Breast epithelium (tissue), 3 donors: ENCODE results near the gene ASIC3.

Source experiments
- POLR2AphosphoS5 ChIP-seq, 3 donors: sonication (generic); formaldehyde crosslinking; IDR thresholded peaks; one replicate each; pipeline ENCODE4 v1.6.1; 2017; ENCODE audit warnings: antibody characterized with exemption in 3 of 3
- TF ChIP-seq, protein P1 (sequence below), 3 donors: fragments of 450-650 bp; IDR thresholded peaks; one replicate each; pipeline ENCODE4 v1.5.1; 2016 to 2017; ENCODE audit warnings: antibody characterized with exemption in 3 of 3, mild to moderate bottlenecking in 3 of 3, moderate library complexity in 3 of 3

- TF ChIP-seq POLR2AphosphoS5 (IDR thresholded peaks at IDR 0.05), result no peak
- TF ChIP-seq, protein P1, sequence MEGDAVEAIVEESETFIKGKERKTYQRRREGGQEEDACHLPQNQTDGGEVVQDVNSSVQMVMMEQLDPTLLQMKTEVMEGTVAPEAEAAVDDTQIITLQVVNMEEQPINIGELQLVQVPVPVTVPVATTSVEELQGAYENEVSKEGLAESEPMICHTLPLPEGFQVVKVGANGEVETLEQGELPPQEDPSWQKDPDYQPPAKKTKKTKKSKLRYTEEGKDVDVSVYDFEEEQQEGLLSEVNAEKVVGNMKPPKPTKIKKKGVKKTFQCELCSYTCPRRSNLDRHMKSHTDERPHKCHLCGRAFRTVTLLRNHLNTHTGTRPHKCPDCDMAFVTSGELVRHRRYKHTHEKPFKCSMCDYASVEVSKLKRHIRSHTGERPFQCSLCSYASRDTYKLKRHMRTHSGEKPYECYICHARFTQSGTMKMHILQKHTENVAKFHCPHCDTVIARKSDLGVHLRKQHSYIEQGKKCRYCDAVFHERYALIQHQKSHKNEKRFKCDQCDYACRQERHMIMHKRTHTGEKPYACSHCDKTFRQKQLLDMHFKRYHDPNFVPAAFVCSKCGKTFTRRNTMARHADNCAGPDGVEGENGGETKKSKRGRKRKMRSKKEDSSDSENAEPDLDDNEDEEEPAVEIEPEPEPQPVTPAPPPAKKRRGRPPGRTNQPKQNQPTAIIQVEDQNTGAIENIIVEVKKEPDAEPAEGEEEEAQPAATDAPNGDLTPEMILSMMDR (IDR thresholded peaks at IDR 0.05), result no peak
Observed at GRCh38 chr7:151051108-151051507, 2.8 kb downstream of the ASIC3 start.
